ENCODE data around the gene RPN2.

DNA sequence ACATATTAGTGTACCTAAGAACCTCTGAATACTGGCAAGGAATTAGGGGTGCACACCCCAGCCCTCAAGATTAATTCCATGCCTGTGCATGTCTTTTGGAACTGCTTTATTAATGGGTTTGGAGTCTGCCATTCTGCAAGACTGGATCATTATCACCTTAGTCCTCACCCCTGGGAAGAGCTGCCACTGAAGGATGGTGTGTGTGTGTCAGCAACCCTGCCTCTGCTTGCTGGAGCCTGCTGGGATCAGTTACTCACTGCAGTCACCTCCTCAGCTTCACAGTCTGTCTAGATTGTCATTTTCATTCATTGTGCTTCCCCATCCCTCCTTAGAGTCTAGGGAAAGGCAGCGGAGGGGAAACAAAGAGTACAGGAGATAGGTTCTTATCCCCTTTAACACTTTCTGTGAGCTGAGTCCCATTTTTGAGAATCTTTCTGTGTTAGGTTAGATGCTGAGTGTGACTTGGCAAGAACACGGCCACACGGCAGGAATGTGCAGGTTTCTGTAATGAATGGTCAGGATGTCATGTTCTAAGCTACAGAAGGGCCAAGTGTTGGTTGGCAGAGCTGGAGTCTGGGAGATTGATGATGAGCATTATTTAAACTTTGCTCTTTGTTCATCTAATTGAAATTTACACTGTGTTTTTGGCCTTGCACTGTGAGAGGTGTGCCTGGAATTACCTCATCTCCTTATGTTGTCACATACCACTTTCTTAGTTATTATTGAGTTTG is 61.4 kb downstream of the RPN2 start:
- TF ChIP-seq, protein P1, sequence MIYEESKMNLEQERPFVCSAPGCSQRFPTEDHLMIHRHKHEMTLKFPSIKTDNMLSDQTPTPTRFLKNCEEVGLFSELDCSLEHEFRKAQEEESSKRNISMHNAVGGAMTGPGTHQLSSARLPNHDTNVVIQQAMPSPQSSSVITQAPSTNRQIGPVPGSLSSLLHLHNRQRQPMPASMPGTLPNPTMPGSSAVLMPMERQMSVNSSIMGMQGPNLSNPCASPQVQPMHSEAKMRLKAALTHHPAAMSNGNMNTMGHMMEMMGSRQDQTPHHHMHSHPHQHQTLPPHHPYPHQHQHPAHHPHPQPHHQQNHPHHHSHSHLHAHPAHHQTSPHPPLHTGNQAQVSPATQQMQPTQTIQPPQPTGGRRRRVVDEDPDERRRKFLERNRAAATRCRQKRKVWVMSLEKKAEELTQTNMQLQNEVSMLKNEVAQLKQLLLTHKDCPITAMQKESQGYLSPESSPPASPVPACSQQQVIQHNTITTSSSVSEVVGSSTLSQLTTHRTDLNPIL (CRISPR knock-in tag; IDR thresholded peaks at IDR 0.05; ENCODE audit: low read depth), result no peak
- TF ChIP-seq ISL1 (CRISPR knock-in tag; IDR thresholded peaks at IDR 0.05), result no peak
- TF ChIP-seq, protein P2, sequence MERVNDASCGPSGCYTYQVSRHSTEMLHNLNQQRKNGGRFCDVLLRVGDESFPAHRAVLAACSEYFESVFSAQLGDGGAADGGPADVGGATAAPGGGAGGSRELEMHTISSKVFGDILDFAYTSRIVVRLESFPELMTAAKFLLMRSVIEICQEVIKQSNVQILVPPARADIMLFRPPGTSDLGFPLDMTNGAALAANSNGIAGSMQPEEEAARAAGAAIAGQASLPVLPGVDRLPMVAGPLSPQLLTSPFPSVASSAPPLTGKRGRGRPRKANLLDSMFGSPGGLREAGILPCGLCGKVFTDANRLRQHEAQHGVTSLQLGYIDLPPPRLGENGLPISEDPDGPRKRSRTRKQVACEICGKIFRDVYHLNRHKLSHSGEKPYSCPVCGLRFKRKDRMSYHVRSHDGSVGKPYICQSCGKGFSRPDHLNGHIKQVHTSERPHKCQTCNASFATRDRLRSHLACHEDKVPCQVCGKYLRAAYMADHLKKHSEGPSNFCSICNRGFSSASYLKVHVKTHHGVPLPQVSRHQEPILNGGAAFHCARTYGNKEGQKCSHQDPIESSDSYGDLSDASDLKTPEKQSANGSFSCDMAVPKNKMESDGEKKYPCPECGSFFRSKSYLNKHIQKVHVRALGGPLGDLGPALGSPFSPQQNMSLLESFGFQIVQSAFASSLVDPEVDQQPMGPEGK (CRISPR knock-in tag; IDR thresholded peaks at IDR 0.05; ENCODE audit: borderline replicate concordance), result no peak
- TF ChIP-seq ARNTL (CRISPR knock-in tag; IDR thresholded peaks at IDR 0.05; ENCODE audit: borderline replicate concordance, low read depth), result no peak
- TF ChIP-seq ZFP30 (CRISPR knock-in tag; IDR thresholded peaks at IDR 0.05), result no peak
- TF ChIP-seq ZNF565 (CRISPR knock-in tag; conservative IDR thresholded peaks at IDR 0.05; ENCODE audit: low read depth), result no peak
- TF ChIP-seq TOX (CRISPR knock-in tag; IDR thresholded peaks at IDR 0.05; ENCODE audit: borderline replicate concordance), result no peak
- TF ChIP-seq TCF4 (CRISPR knock-in tag; IDR thresholded peaks at IDR 0.05; ENCODE audit: borderline replicate concordance), result no peak
- TF ChIP-seq SNAI2 (CRISPR knock-in tag; IDR thresholded peaks at IDR 0.05), result no peak
- TF ChIP-seq, protein P3, sequence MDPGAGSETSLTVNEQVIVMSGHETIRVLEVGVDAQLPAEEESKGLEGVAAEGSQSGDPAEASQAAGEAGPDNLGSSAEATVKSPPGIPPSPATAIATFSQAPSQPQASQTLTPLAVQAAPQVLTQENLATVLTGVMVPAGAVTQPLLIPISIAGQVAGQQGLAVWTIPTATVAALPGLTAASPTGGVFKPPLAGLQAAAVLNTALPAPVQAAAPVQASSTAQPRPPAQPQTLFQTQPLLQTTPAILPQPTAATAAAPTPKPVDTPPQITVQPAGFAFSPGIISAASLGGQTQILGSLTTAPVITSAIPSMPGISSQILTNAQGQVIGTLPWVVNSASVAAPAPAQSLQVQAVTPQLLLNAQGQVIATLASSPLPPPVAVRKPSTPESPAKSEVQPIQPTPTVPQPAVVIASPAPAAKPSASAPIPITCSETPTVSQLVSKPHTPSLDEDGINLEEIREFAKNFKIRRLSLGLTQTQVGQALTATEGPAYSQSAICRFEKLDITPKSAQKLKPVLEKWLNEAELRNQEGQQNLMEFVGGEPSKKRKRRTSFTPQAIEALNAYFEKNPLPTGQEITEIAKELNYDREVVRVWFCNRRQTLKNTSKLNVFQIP (CRISPR knock-in tag; IDR thresholded peaks at IDR 0.05; ENCODE audit: borderline replicate concordance, low read depth), result no peak

Measured in SK-N-SH treated with all-trans-retinoic acid at 6 μM for 48 hours (cell line).